H1 (cell line): ENCODE data around the gene MPP4. TPM values are rescaled to one million over a fixed set of nuclear protein-coding genes. Genes with fewer than 3 reads are reported as not detected.

Source experiments
- CTCF ChIA-PET: fragments of 300-600 bp; sonication (Branson Sonifier 250); formaldehyde crosslinking; loops from one replicate; lab custom pipeline; 2021; ENCODE audit not compliant: partially characterized antibody; lab: Charles Lee
- POLR2A ChIA-PET: fragments of 300-600 bp; sonication (Branson Sonifier 250); formaldehyde crosslinking; loops from one replicate; lab custom pipeline; 2021; ENCODE audit warnings: inconsistent platforms; ENCODE audit not compliant: partially characterized antibody; lab: Charles Lee
- DNase-seq, 2 experiments: peaks; one replicate each; pipeline versions ENCODE4 v3.0.0 to v3.0.0-alpha.2; 2010 to 2022; ENCODE audit warnings: low spot score in 2 of 2, low read depth in 1 of 2, mixed read lengths in 1 of 2
- FAIRE-seq: peaks from 2 replicates; lab custom pipeline; 2011; peaks lifted over from hg19 to GRCh38; lab: Jason Lieb, UNC
- H2AFZ ChIP-seq: 2 replicates; pipeline ENCODE4 v1.8.1; 2012; ENCODE audit warnings: low read length, inconsistent platforms
- H2AK5ac ChIP-seq: 2 replicates; pipeline ENCODE4 v1.6.1; 2013; ENCODE audit warnings: low read depth, low read length
- H2BK120ac ChIP-seq: replicated peaks from 2 replicates; pipeline ENCODE3; 2013; ENCODE audit warnings: low read depth, low read length, inconsistent platforms
- H2BK12ac ChIP-seq: 2 replicates; pipeline ENCODE4 v1.6.1; 2013; ENCODE audit warnings: low read depth, low read length
- H2BK15ac ChIP-seq: 2 replicates; pipeline ENCODE4 v1.6.1; 2013; ENCODE audit warnings: low read length
- H2BK20ac ChIP-seq: 2 replicates; pipeline ENCODE4 v1.6.1; 2013; ENCODE audit warnings: low read length
- H2BK5ac ChIP-seq: 2 replicates; pipeline ENCODE4 v1.6.1; 2013; ENCODE audit warnings: low read depth, low read length
- H3K14ac ChIP-seq: 2 replicates; pipeline ENCODE4 v1.6.1; 2013; ENCODE audit warnings: inconsistent platforms; ENCODE audit not compliant: insufficient read length
- H3K18ac ChIP-seq: 2 replicates; pipeline ENCODE4 v1.6.1; 2013; ENCODE audit warnings: low read length; ENCODE audit errors: extremely low read depth
- H3K23ac ChIP-seq: 2 replicates; pipeline ENCODE4 v1.6.1; 2013; ENCODE audit warnings: inconsistent platforms; ENCODE audit not compliant: insufficient read length
- H3K23me2 ChIP-seq: 2 replicates; pipeline ENCODE4 v1.6.1; 2013; ENCODE audit warnings: low read depth, low read length
- H3K27ac ChIP-seq: 2 replicates; pipeline ENCODE4 v1.6.1; 2011; ENCODE audit warnings: low read depth, low read length, inconsistent platforms
- H3K27me3 ChIP-seq, 4 experiments: replicated peaks in 1 of 4; 1 replicate in 1 of 4; 2 replicates in 3 of 4; pipeline versions ENCODE4 v1.6.1 to v1.8.1; 2011 to 2013; ENCODE audit warnings: low read length in 3 of 4, mild to moderate bottlenecking in 3 of 4, inconsistent platforms in 2 of 4, mixed read lengths in 2 of 4, moderate library complexity in 1 of 4; ENCODE audit not compliant: control insufficient read depth in 3 of 4, insufficient read depth in 3 of 4; ENCODE audit errors: extremely low read depth in 1 of 4
- H3K36me3 ChIP-seq, 4 experiments: 2 replicates each; pipeline versions ENCODE4 v1.6.1 to v1.8.1; 2011 to 2013; ENCODE audit warnings: mild to moderate bottlenecking in 4 of 4, low read length in 3 of 4, moderate library complexity in 2 of 4, control low read depth in 1 of 4, inconsistent platforms in 1 of 4; ENCODE audit not compliant: insufficient read depth in 4 of 4, control insufficient read depth in 2 of 4
- H3K4ac ChIP-seq: replicated peaks from 2 replicates; pipeline ENCODE3; 2013; ENCODE audit warnings: low read length, low read depth, mixed read lengths, inconsistent platforms; ENCODE audit not compliant: insufficient read length
- H3K4me1 ChIP-seq, 4 experiments: replicated peaks in 1 of 4; 1 replicate in 1 of 4; 2 replicates in 3 of 4; pipeline versions ENCODE4 v1.6.1 to v1.8.1; 2011 to 2013; ENCODE audit warnings: low read length in 3 of 4, inconsistent platforms in 2 of 4, mixed read lengths in 1 of 4; ENCODE audit not compliant: insufficient read depth in 4 of 4, control insufficient read depth in 3 of 4
- H3K4me2 ChIP-seq, 2 experiments: 2 replicates each; pipeline versions ENCODE4 v1.6.1 to v1.8.1; 2011 to 2013; ENCODE audit warnings: low read depth in 2 of 2, low read length in 2 of 2, control low read depth in 1 of 2, inconsistent platforms in 1 of 2, mild to moderate bottlenecking in 1 of 2; ENCODE audit not compliant: insufficient read depth in 1 of 2
- H3K4me3 ChIP-seq, 4 experiments: fragments of 200-600, 300-600 bp in 1 of 4; sonication (generic), shearing (Covaris generic), sonication (Bioruptor Twin) in 1 of 4; 2 replicates each; pipeline versions ENCODE4 v1.5.1 to v1.8.1; 2011 to 2016; ENCODE audit warnings: low read length in 4 of 4, low read depth in 3 of 4, control low read depth in 2 of 4, inconsistent platforms in 2 of 4, mild to moderate bottlenecking in 2 of 4, mixed read lengths in 1 of 4, moderate library complexity in 1 of 4; ENCODE audit not compliant: insufficient read depth in 2 of 4; ENCODE audit errors: extremely low read depth in 1 of 4
- H3K56ac ChIP-seq: replicated peaks from 2 replicates; pipeline ENCODE3; 2013; ENCODE audit warnings: low read depth, mild to moderate bottlenecking, mixed read lengths, low read length, inconsistent platforms; ENCODE audit not compliant: insufficient read length
- H3K79me1 ChIP-seq: 2 replicates; pipeline ENCODE4 v1.6.1; 2013; ENCODE audit warnings: low read depth, low read length, control low read depth
- H3K79me2 ChIP-seq, 2 experiments: 2 replicates each; pipeline versions ENCODE4 v1.6.1 to v1.8.1; 2012 to 2013; ENCODE audit warnings: low read length in 2 of 2, mild to moderate bottlenecking in 2 of 2, inconsistent platforms in 1 of 2; ENCODE audit not compliant: insufficient read depth in 2 of 2, control insufficient read depth in 1 of 2
- H3K9ac ChIP-seq, 4 experiments: replicated peaks in 1 of 4; 1 replicate in 1 of 4; 2 replicates in 3 of 4; pipeline versions ENCODE4 v1.6.1 to v1.8.1; 2011 to 2013; ENCODE audit warnings: low read depth in 3 of 4, low read length in 3 of 4, control low read depth in 2 of 4, mild to moderate bottlenecking in 2 of 4, moderate library complexity in 2 of 4, inconsistent platforms in 1 of 4; ENCODE audit errors: extremely low read depth in 1 of 4
- H3K9me3 ChIP-seq, 2 experiments: 2 replicates each; pipeline versions ENCODE4 v1.6.1 to v1.8.1; 2012 to 2013; ENCODE audit warnings: mild to moderate bottlenecking in 2 of 2, moderate library complexity in 2 of 2, control low read depth in 1 of 2, inconsistent platforms in 1 of 2, low read depth in 1 of 2, low read length in 1 of 2, mixed read lengths in 1 of 2; ENCODE audit not compliant: insufficient read depth in 2 of 2
- H4K20me1 ChIP-seq, 2 experiments: replicated peaks in 1 of 2; 2 replicates each; pipeline versions ENCODE3 to v1.8.1; 2011 to 2013; ENCODE audit warnings: inconsistent platforms in 2 of 2, low read length in 2 of 2, mild to moderate bottlenecking in 1 of 2; ENCODE audit not compliant: insufficient read depth in 2 of 2, control insufficient read depth in 1 of 2
- H4K5ac ChIP-seq: 2 replicates; pipeline ENCODE4 v1.6.1; 2013; ENCODE audit warnings: low read length, low read depth, mixed read lengths, inconsistent platforms; ENCODE audit not compliant: insufficient read length
- H4K8ac ChIP-seq: 2 replicates; pipeline ENCODE4 v1.8.0; 2013; ENCODE audit warnings: mild to moderate bottlenecking, moderate library complexity, low read length, inconsistent platforms; ENCODE audit not compliant: insufficient read depth; ENCODE audit errors: extremely low read depth
- H4K91ac ChIP-seq: replicated peaks from 2 replicates; pipeline ENCODE3; 2013; ENCODE audit warnings: low read length, mixed read lengths, inconsistent platforms; ENCODE audit not compliant: insufficient read length
- CREB1 ChIP-seq: IDR thresholded peaks from 2 replicates; pipeline ENCODE4 v1.6.1; 2012; ENCODE audit warnings: inconsistent platforms
- CTCF ChIP-seq, 3 experiments: IDR thresholded peaks; 1 replicate in 2 of 3; 2 replicates in 1 of 3; pipeline versions ENCODE4 v1.5.1 to v1.6.1; 2011; ENCODE audit warnings: low read length in 3 of 3, mild to moderate bottlenecking in 3 of 3, inconsistent platforms in 2 of 3, low read depth in 1 of 3, moderate library complexity in 1 of 3; ENCODE audit not compliant: insufficient read depth in 1 of 3; ENCODE audit errors: control extremely low read depth in 1 of 3
- EGR1 ChIP-seq: IDR thresholded peaks from 2 replicates; pipeline ENCODE4 v1.6.1; 2011; ENCODE audit warnings: low read depth, low read length, borderline replicate concordance
- FOSL1 ChIP-seq: IDR thresholded peaks from 2 replicates; pipeline ENCODE4 v1.6.1; 2011; ENCODE audit warnings: mild to moderate bottlenecking, low read depth, low read length, moderate library complexity; ENCODE audit not compliant: insufficient read depth
- GTF2F1 ChIP-seq: IDR thresholded peaks from 2 replicates; pipeline ENCODE4 v1.6.1; 2012; ENCODE audit warnings: low read depth, low read length, improper control_type of control experiment, borderline replicate concordance
- KDM4A ChIP-seq: IDR thresholded peaks from one replicate; pipeline ENCODE4 v1.7.1; 2012; ENCODE audit warnings: low read depth, mild to moderate bottlenecking, moderate library complexity, low read length, inconsistent platforms; ENCODE audit not compliant: severe bottlenecking
- NRF1 ChIP-seq: IDR thresholded peaks from 2 replicates; pipeline ENCODE4 v1.6.1; 2011; ENCODE audit warnings: mild to moderate bottlenecking, low read depth, low read length, improper control_type of control experiment
- POLR2A ChIP-seq, 2 experiments: IDR thresholded peaks; 1 replicate in 1 of 2; 2 replicates in 1 of 2; pipeline ENCODE4 v1.6.1; 2011; ENCODE audit warnings: low read depth in 2 of 2, low read length in 2 of 2, mild to moderate bottlenecking in 2 of 2; ENCODE audit errors: control extremely low read depth in 1 of 2
- RXRA ChIP-seq: IDR thresholded peaks from 2 replicates; pipeline ENCODE4 v1.6.1; 2011; ENCODE audit warnings: low read depth, mild to moderate bottlenecking, low read length, moderate library complexity; ENCODE audit not compliant: insufficient read depth
- SP2 ChIP-seq: IDR thresholded peaks from 2 replicates; pipeline ENCODE4 v1.6.1; 2012; ENCODE audit warnings: mild to moderate bottlenecking, low read length, inconsistent platforms
- TEAD4 ChIP-seq: IDR thresholded peaks from 2 replicates; pipeline ENCODE4 v1.6.1; 2012; ENCODE audit warnings: low read depth, low read length, inconsistent platforms, mixed read lengths
- WGBS, 2 experiments: shearing (Covaris generic) in 1 of 2; methylation state at CpG; one replicate each; pipeline versions ENCODE4 v1.1.6 to v1.1.7; 2013 to 2015; ENCODE audit warnings: low lambda C conversion rate in 2 of 2, mixed read lengths in 2 of 2, inconsistent platforms in 1 of 2, low coverage in 1 of 2, missing lambda C conversion rate in 1 of 2; ENCODE audit not compliant: insufficient replicate concordance in 2 of 2, insufficient coverage in 1 of 2, insufficient read length in 1 of 2; ENCODE audit errors: extremely low coverage in 1 of 2, missing lambda C conversion rate in 1 of 2; 5-methylcytosine and 5-hydroxymethylcytosine counted together
- polyA plus RNA-seq, 7 experiments: library from polyadenylated mRNA; depleted of rRNA in 3 of 7; stranded (reverse) in 5 of 7; unstranded in 2 of 7; fragments of >200 nt in 5 of 7; fragments of 200-250 nt in 2 of 7; gene quantifications; 1 replicate in 5 of 7; 2 replicates in 1 of 7; 4 replicates in 1 of 7; pipeline versions ENCODE4 v1.2.1 to v1.2.3, GENCODE V29; 2011 to 2013; ENCODE audit warnings: missing spikeins in 2 of 7, mixed read lengths in 2 of 7
- total RNA-seq: library from RNA; stranded (reverse); fragmentation: NEBNext Ultra II Directional; extraction: Animal tissue kit (Norgen Biotek cat#: 25700); gene quantifications from 2 replicates; pipeline ENCODE4 v1.2.1, GENCODE V29; 2021
- TF ChIP-seq, protein P1 (sequence below): IDR thresholded peaks from 2 replicates; pipeline ENCODE4 v1.6.1; 2011; ENCODE audit warnings: low read length, improper control_type of control experiment

MPP4 gene
- total and polyA plus RNA-seq, 2 of the 8 experiments (the other 6 are each of a cell fraction or from before 2014, with no cell fraction given) = not detected

DNA sequence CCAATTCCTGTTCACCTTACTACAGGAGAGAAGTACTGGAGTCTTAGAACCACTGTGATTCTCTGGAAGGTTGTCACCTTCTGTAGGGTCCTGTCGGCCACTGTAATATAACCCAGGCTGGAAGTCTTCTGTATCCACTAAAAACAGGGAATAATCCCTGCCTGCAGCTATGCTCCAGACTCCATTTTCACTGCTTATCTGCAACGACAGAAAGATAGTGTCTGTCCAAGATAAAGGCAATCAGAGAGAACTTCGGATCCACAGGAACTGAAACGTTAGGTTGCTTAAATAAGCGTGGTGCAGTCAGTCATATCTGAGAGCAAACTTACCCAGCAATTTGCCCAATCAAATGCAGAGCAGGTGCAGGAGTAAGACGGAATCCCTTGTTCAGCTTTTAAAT is 48.1 kb upstream of the MPP4 start:
- H3K79me1 ChIP-seq = no peaks in the 10 kb centered on the region
- no peaks in the 10 kb centered on the region for H3K23me2 ChIP-seq
- no peak overlapping the region for H3K9ac ChIP-seq
- H3K36me3 ChIP-seq = peaks cover 3 to 28% (median 16%) of the 10 kb centered on the region in 4 experiments; a peak in 6 of 8 replicates
- no peak overlapping the region for H2BK5ac ChIP-seq
- H3K27me3 ChIP-seq = no peaks in the 10 kb centered on the region
- no peak overlapping the region for H3K4me2 ChIP-seq
- H2AFZ ChIP-seq = no peak overlapping the region
- 92% methylated on average over 6 of the region's 6 CpGs; no CpG with 5 or more reads in 1 of the 2 experiments for WGBS, 2 experiments
- ChIA-PET POLR2A (no interaction called here), CTCF (no interaction called here)
- H2BK15ac ChIP-seq = no peak overlapping the region
- no peak overlapping the region for H2AK5ac ChIP-seq
- no peak overlapping the region for H3K14ac ChIP-seq
- H2BK12ac ChIP-seq = no peak overlapping the region
- H3K18ac ChIP-seq = no peak overlapping the region
- no peak overlapping the region for H3K4ac ChIP-seq
- peaks cover 0 to 1% of the 10 kb centered on the region in 2 experiments for H4K20me1 ChIP-seq
- DNase-seq (no peak), FAIRE-seq (no peak)
- no peak overlapping the region for H3K4me3 ChIP-seq
- H3K4me1 ChIP-seq = no peaks in the 10 kb centered on the region
- H4K91ac ChIP-seq = no peak overlapping the region
- no peak overlapping the region for H3K56ac ChIP-seq
- no peaks in the 10 kb centered on the region for H3K9me3 ChIP-seq
- H2BK20ac ChIP-seq = no peak overlapping the region
- H3K79me2 ChIP-seq = no peaks in the 10 kb centered on the region
- H4K5ac ChIP-seq = no peak overlapping the region
- no peak overlapping the region for H2BK120ac ChIP-seq
- H4K8ac ChIP-seq = no peak overlapping the region
- no peak overlapping the region for H3K27ac ChIP-seq
- no peak overlapping the region for H3K23ac ChIP-seq
- TF ChIP-seq POLR2A (IDR thresholded peaks at IDR 0.05; ENCODE audit: control extremely low read depth in 1 of 2, low read depth in 2 of 2, low read length in 2 of 2) (no peak), GTF2F1 (no peak), TEAD4 (no peak), CTCF (IDR thresholded peaks at IDR 0.05; ENCODE audit: control extremely low read depth in 1 of 3, insufficient read depth in 1 of 3, low read depth in 1 of 3, low read length in 3 of 3) (no peak), KDM4A (no peak), EGR1 (no peak), NRF1 (no peak), FOSL1 (no peak), SP2 (no peak), CREB1 (no peak), RXRA (no peak)
- TF ChIP-seq, protein P1, sequence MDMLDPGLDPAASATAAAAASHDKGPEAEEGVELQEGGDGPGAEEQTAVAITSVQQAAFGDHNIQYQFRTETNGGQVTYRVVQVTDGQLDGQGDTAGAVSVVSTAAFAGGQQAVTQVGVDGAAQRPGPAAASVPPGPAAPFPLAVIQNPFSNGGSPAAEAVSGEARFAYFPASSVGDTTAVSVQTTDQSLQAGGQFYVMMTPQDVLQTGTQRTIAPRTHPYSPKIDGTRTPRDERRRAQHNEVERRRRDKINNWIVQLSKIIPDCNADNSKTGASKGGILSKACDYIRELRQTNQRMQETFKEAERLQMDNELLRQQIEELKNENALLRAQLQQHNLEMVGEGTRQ = no peak
